Mesenchymal stem cell (in vitro differentiated cells and primary cell): ENCODE data around the gene NFILZ. TPM values are rescaled to one million over a fixed set of nuclear protein-coding genes. Genes with fewer than 3 reads are reported as not detected.
A peak's percentile ranks its signal among the peaks of the same experiment; 100 is the strongest.

Experiments
- DNase-seq: peaks from one replicate; pipeline ENCODE4 v3.0.0-alpha.2; 2013
- H2AFZ ChIP-seq: one replicate; pipeline ENCODE4 v1.6.1; 2013; ENCODE audit warnings: low read depth, mild to moderate bottlenecking, control low read depth, inconsistent platforms, low read length, moderate library complexity
- H2AK5ac ChIP-seq: 2 replicates; pipeline ENCODE4 v1.6.1; 2013; ENCODE audit warnings: low read length, moderate library complexity, mild to moderate bottlenecking, inconsistent platforms; ENCODE audit not compliant: severe bottlenecking
- H2BK120ac ChIP-seq: one replicate; pipeline ENCODE4 v1.6.1; 2013; ENCODE audit warnings: low read depth, mild to moderate bottlenecking, inconsistent platforms, low read length, moderate library complexity
- H2BK12ac ChIP-seq, 2 experiments: one replicate each; pipeline ENCODE4 v1.6.1; 2013; ENCODE audit warnings: inconsistent platforms in 2 of 2, low read length in 2 of 2, mild to moderate bottlenecking in 2 of 2, moderate library complexity in 2 of 2, control low read depth in 1 of 2
- H2BK15ac ChIP-seq: one replicate; pipeline ENCODE4 v1.6.1; 2013; ENCODE audit warnings: mild to moderate bottlenecking, low read depth, inconsistent platforms; ENCODE audit not compliant: poor library complexity, severe bottlenecking
- H2BK5ac ChIP-seq: 2 replicates; pipeline ENCODE4 v1.6.1; 2013; ENCODE audit warnings: low read depth, mild to moderate bottlenecking, low read length, control low read depth, inconsistent platforms; ENCODE audit not compliant: poor library complexity, severe bottlenecking
- H3K14ac ChIP-seq, 2 experiments: one replicate each; pipeline ENCODE4 v1.6.1; 2013; ENCODE audit warnings: inconsistent platforms in 2 of 2, low read length in 2 of 2, control low read depth in 1 of 2, mild to moderate bottlenecking in 1 of 2, moderate library complexity in 1 of 2
- H3K18ac ChIP-seq, 2 experiments: one replicate each; pipeline ENCODE4 v1.6.1; 2013; ENCODE audit warnings: inconsistent platforms in 2 of 2, low read length in 2 of 2, control low read depth in 1 of 2, low read depth in 1 of 2, mild to moderate bottlenecking in 1 of 2
- H3K23ac ChIP-seq, 2 experiments: one replicate each; pipeline ENCODE4 v1.6.1; 2013; ENCODE audit warnings: inconsistent platforms in 2 of 2, low read length in 2 of 2, mild to moderate bottlenecking in 2 of 2, moderate library complexity in 2 of 2, control low read depth in 1 of 2
- H3K27ac ChIP-seq: 2 replicates; pipeline ENCODE4 v1.5.1; 2013; ENCODE audit warnings: mild to moderate bottlenecking, moderate library complexity, low read length, control low read depth, inconsistent platforms; ENCODE audit not compliant: poor library complexity, severe bottlenecking
- H3K27me3 ChIP-seq, 2 experiments: 2 replicates each; pipeline versions ENCODE4 v1.6.1 to v1.7.0; 2013; ENCODE audit warnings: low read length in 2 of 2, mild to moderate bottlenecking in 2 of 2, moderate library complexity in 2 of 2, control low read depth in 1 of 2, inconsistent platforms in 1 of 2; ENCODE audit not compliant: control insufficient read depth in 1 of 2, insufficient read depth in 1 of 2
- H3K36me3 ChIP-seq, 2 experiments: 2 replicates each; pipeline versions ENCODE4 v1.6.1 to v1.7.0; 2013; ENCODE audit warnings: low read length in 2 of 2, control low read depth in 1 of 2, inconsistent platforms in 1 of 2, low read depth in 1 of 2, mild to moderate bottlenecking in 1 of 2; ENCODE audit not compliant: insufficient read depth in 2 of 2, control insufficient read depth in 1 of 2
- H3K4ac ChIP-seq, 2 experiments: one replicate each; pipeline ENCODE4 v1.6.1; 2013; ENCODE audit warnings: inconsistent platforms in 2 of 2, low read length in 2 of 2, mild to moderate bottlenecking in 2 of 2, moderate library complexity in 2 of 2, control low read depth in 1 of 2, low read depth in 1 of 2
- H3K4me1 ChIP-seq: 2 replicates; pipeline ENCODE4 v1.6.1; 2013; ENCODE audit warnings: low read depth, low read length, control low read depth; ENCODE audit not compliant: control insufficient read depth, insufficient read depth
- H3K4me2 ChIP-seq: 2 replicates; pipeline ENCODE4 v1.6.1; 2013; ENCODE audit warnings: low read length, mild to moderate bottlenecking, inconsistent platforms; ENCODE audit not compliant: poor library complexity, severe bottlenecking
- H3K4me3 ChIP-seq, 2 experiments: 2 replicates each; pipeline versions ENCODE4 v1.5.1 to v1.7.0; 2013; ENCODE audit warnings: low read length in 2 of 2, mild to moderate bottlenecking in 2 of 2, control low read depth in 1 of 2, low read depth in 1 of 2; ENCODE audit not compliant: insufficient read depth in 1 of 2
- H3K79me1 ChIP-seq: replicated peaks from 2 replicates; pipeline ENCODE4 v1.6.1; 2013; ENCODE audit warnings: mild to moderate bottlenecking, control low read depth, low read length, inconsistent platforms; ENCODE audit not compliant: poor library complexity, severe bottlenecking
- H3K9ac ChIP-seq: 2 replicates; pipeline ENCODE4 v1.7.0; 2013; ENCODE audit warnings: mild to moderate bottlenecking, low read length, moderate library complexity
- H3K9me3 ChIP-seq: 2 replicates; pipeline ENCODE4 v1.7.0; 2013; ENCODE audit warnings: mild to moderate bottlenecking, low read length; ENCODE audit not compliant: control insufficient read depth
- H4K8ac ChIP-seq: one replicate; pipeline ENCODE4 v1.6.1; 2013; ENCODE audit warnings: inconsistent platforms, mild to moderate bottlenecking, low read length, moderate library complexity
- H4K91ac ChIP-seq: one replicate; pipeline ENCODE4 v1.6.1; 2013; ENCODE audit warnings: mild to moderate bottlenecking, low read length, inconsistent platforms
- WGBS: methylation state at CpG from one replicate; pipeline ENCODE4 v1.1.7; 2013; ENCODE audit warnings: mixed read lengths; 5-methylcytosine and 5-hydroxymethylcytosine counted together
- polyA plus RNA-seq, 2 experiments: library from polyadenylated mRNA; stranded (reverse); fragments of 200-250 nt; gene quantifications; one replicate each; pipeline ENCODE4 v1.2.3, GENCODE V29; 2013

The NFILZ gene
- polyA plus RNA-seq (2013, experiment 1 of 2): not detected
- not detected for polyA plus RNA-seq (2013, experiment 2 of 2)

- Histone ChIP-seq H2AK5ac (no peak within 1 kb of the TSS), H4K8ac (no peak within 1 kb of the TSS), H3K18ac (no peak within 1 kb of the TSS), H3K14ac (no peak within 1 kb of the TSS), H3K9ac (no peak within 1 kb of the TSS), H2AFZ (no peak within 1 kb of the TSS), H2BK120ac (no peak within 1 kb of the TSS), H4K91ac (no peak within 1 kb of the TSS), H3K27me3 (peaks cover 0 to 9% of the 10 kb centered on the region in 2 experiments), H2BK15ac (no peak within 1 kb of the TSS), H3K4me3 (no peak within 1 kb of the TSS), H3K4me1 (peaks cover 9% of the 10 kb centered on the region), H3K36me3 (no peaks in the 10 kb centered on the region), H3K9me3 (no peaks in the 10 kb centered on the region), H3K79me1 (no peaks in the 10 kb centered on the region), H3K4me2 (peak within 1 kb of the TSS; percentile 14), H3K4ac (no peak within 1 kb of the TSS), H2BK5ac (no peak within 1 kb of the TSS), H3K23ac (no peak within 1 kb of the TSS), H3K27ac (peak within 1 kb of the TSS; percentile 54), H2BK12ac (no peak within 1 kb of the TSS)
- no peak for DNase-seq
- WGBS: 87% methylated on average over 9 of the region's 11 CpGs
Measured at GRCh38 chr19:8629996-8630683, at the start of gene NFILZ. NFILZ (plus strand) TSS chr19:8630633; CDS start chr19:8676766, 46,133 bp downstream.

- H2BK120ac ChIP-seq: no peak overlapping the region
- H3K27me3 ChIP-seq: peaks cover 12 to 16% of the 10 kb centered on the region in 2 experiments
- no peak overlapping the region for H2BK15ac ChIP-seq
- H3K79me1 ChIP-seq: no peaks in the 10 kb centered on the region
- no peak overlapping the region for H2BK12ac ChIP-seq
- peaks cover 7% of the 10 kb centered on the region for H3K4me1 ChIP-seq
- H2BK5ac ChIP-seq: no peak overlapping the region
- no peak overlapping the region for H4K91ac ChIP-seq
- H2AFZ ChIP-seq: no peak overlapping the region
- no peak overlapping the region for H3K4me2 ChIP-seq
- no peak overlapping the region for H2AK5ac ChIP-seq
- WGBS: 5% methylated on average over 19 of the region's 21 CpGs
- no peak overlapping the region for H3K9ac ChIP-seq
- DNase-seq: peak; percentile 75
- no peak overlapping the region for H3K18ac ChIP-seq
- H3K4ac ChIP-seq: no peak overlapping the region
- no peak overlapping the region for H3K23ac ChIP-seq
- no peak overlapping the region for H3K14ac ChIP-seq
- H3K36me3 ChIP-seq: peaks cover 0 to 19% of the 10 kb centered on the region in 2 experiments
- H3K27ac ChIP-seq: no peak overlapping the region
- H3K4me3 ChIP-seq: no peak overlapping the region
- H4K8ac ChIP-seq: no peak overlapping the region
- no peaks in the 10 kb centered on the region for H3K9me3 ChIP-seq
Measured at GRCh38 chr19:8580710-8581281, 49.6 kb upstream of the NFILZ start.

- DNase-seq: no peak
Measured at GRCh38 chr19:8584965-8585893, 45.2 kb upstream of the NFILZ start.

More at GRCh38 chr19:8584965-8585893, 45.2 kb upstream of the NFILZ start:
- no peak overlapping the region for H3K27ac ChIP-seq
- no peak overlapping the region for H3K4me3 ChIP-seq
- H4K91ac ChIP-seq: no peak overlapping the region
- peaks cover 0 to under 1% of the 10 kb centered on the region in 2 experiments for H3K27me3 ChIP-seq
- no peak overlapping the region for H2BK5ac ChIP-seq
- no peak overlapping the region for H4K8ac ChIP-seq
- H2AFZ ChIP-seq: no peak overlapping the region
- H3K36me3 ChIP-seq: peaks cover 0 to 26% of the 10 kb centered on the region in 2 experiments
- no peak overlapping the region for H3K9ac ChIP-seq
- no peak overlapping the region for H3K4ac ChIP-seq
- H2BK120ac ChIP-seq: no peak overlapping the region
- no peaks in the 10 kb centered on the region for H3K79me1 ChIP-seq
- H3K14ac ChIP-seq: peak overlapping the region in 1 of 2 experiments; percentile 20
- peak overlapping the region in 1 of 2 experiments; percentile 34 for H2BK12ac ChIP-seq
- H3K4me1 ChIP-seq: peaks cover 5% of the 10 kb centered on the region
- WGBS: 96% methylated on average over 70 of the region's 71 CpGs
- H2BK15ac ChIP-seq: no peak overlapping the region
- no peaks in the 10 kb centered on the region for H3K9me3 ChIP-seq
- H3K4me2 ChIP-seq: no peak overlapping the region
- H2AK5ac ChIP-seq: no peak overlapping the region
- no peak overlapping the region for H3K18ac ChIP-seq
- H3K23ac ChIP-seq: no peak overlapping the region
